HG03439 (cell line): ENCODE data around the gene WNK2.

Experiments used
- ATAC-seq: cut with Tn5 transposase; IDR thresholded peaks from one replicate; pipeline ENCODE4 v1.9.1; 2021; ENCODE audit warnings: mild to moderate bottlenecking, moderate library complexity; ENCODE audit not compliant: unreplicated experiment

The WNK2 gene

DNA sequence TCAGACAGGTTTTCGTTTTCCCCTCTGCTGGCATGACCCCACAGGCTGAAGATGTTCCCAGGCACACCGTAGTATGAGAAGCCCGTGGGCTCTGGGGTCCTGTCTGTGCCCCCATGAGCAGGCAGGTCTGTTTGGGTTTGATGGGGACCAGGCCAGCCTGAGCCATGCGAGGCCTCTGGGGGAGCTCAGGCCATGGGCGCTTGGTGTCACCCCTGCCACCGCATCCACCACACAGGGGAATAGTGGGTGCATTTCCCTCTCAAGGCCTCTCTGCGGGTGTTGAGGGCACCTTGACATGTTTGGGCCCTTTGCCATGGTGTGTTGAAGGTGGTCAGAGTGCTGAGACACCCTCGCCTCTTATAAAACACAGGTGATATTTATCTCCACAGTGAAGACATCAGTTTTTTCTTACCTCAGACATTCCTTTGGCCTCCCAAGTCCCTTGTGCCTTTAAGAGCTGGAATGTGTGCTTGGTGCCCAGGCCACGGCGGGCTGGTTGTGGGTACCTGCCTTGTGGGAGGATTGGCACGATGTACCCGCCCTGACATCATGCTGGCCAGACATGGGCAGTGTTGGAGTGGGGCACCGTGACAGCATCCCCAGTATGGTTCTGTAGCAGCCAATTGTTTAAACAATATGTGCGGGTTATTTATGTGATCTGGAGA lies 68.3 kb downstream of the WNK2 start:
- no peak for ATAC-seq

GRCh38 chr9:93252781-93253530 lies 69.0 kb downstream of the WNK2 start:
- ATAC-seq = no peak

DNA sequence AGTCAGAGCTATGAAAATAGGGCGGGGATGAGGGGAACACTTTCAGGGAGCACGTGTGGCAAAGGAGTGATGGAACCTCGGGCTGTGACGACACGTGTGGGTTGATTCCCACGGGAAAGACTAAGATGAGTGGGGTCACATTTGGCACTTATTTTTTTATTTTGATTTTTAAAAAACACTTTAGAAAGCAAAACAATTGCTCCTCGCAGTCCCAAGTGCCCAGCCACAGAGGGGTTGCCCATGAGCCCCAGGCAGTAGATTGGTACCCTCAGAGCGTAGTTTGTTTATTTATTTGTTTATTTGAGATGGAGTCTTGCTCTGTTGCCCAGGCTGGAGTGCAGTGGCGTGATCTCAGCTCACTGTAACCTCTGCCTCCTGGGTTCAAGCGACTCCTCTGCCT lies 69.7 kb downstream of the WNK2 start:
- ATAC-seq = no peak

- ATAC-seq = no peak
These were observed 70.1 kb downstream of the WNK2 start for GRCh38 chr9:93254061-93254481.

DNA sequence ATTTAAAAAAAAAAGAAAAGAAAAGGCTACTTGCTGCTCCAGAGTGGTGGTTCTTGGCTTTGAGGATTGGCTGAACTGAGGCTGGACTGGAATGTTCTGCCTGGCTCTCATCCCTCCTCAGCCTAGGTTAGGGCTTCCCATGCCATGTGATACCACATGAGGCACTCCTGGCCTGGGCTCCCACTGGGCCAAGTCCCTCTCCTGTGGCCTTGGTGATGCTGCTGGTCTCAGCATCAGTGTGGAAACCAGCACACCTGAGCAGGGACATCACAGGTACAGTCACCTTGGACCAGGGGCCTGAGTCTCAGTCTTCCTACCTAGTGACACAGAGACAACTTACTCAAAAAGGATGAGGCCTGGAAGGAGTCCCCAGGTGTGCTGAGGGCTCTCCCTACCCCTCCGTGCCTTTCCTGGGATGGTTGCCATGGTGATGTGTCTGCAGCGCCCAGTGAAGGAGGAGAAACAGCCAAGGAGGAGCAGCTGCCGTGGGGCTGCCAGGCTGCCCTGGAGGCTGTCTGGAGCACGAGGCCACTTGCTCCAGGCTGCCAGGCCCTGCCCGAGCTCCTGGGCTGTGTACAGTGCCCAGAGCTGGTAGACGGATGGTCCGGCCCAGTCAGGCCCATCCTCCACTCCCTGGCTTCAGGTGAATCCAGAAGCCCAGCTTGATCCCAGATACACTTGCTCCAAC lies 71.0 kb downstream of the WNK2 start:
- no peak for ATAC-seq

DNA sequence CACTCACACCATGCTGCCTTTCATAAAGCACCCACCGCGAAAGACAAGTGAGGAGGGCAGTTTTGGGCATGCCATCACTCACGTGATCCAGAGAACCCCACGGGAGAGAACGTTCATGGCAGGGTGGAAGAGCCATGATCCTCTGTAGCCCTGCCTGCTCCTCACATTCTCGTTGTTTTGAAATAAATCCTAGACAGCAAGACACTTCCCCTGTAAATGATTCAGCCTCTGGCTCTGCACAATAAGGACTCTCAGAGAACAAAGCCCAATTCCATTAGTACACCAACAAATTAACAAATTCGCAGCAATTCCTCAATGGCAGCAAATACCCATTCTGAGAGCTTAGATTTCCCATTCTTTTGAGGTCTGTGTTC lies 71.5 kb downstream of the WNK2 start:
- ATAC-seq = no peak

- ATAC-seq = no peak
These were observed 72.3 kb downstream of the WNK2 start for GRCh38 chr9:93255994-93256877.

DNA sequence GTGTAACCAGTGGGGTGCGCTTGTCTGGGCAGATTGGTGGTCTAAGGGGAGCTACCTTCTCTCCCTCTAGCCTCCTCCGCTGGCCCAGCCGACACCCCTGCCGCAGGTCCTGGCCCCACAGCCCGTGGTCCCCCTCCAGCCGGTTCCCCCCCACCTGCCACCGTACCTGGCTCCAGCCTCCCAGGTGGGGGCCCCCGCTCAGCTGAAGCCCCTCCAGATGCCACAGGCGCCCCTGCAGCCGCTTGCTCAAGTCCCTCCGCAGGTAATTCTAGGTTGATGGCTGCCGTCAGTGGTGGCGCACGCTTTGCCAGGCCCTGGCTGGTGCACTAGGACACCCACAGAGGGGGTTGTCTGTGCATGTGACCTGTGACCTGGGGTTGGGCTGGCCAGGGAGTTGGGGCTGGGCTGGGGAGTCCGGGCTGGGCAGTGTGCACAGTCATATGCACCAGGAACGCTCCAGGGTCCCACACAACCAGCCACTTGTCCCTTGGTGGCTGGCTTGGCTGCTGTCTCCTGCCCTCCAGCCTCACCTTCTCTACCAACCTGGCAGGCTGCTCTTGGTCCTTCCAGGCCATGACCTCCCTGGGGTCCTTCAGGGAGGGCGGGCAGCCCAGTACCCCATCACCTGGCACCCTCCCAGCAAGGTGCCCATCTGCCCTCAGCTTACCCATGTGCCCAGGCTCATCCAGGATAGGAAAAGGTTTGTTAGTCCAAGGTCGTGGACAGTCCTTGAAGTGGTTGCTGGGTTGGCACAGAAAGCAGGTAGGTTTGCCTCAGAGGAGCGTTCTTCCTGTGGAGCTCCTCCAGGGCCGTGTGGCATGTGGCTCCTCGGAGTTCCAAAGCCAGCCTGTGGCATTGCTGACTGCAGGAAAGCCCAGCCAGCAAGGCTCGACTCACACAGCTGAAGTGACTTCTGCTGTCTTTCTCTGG lies 73.2 kb downstream of the WNK2 start:
- no peak for ATAC-seq

DNA sequence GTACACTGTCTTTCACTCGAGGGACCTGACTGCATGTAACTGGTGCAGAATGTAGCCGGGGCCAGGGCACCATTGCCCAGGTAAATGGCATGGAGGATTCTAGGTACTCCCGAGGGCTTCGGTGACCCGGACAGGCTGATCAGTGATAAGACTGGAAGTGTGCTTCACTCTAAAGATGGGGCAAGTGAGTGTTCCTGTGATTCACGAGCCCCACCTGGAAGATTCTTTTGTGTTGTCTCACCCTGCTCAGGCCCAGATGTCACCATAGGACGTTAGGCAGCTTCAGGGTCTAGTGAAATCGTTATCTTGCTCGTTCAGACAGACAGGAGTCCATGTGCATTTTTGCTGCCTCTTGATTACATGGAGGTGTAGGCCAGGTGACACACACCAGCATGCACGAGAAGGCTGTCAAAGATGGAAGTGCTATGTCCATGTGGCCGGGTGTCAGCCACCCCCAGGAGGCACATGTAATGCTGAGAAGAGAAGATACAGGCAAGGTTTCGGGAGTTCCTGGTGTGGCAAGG lies 73.9 kb downstream of the WNK2 start:
- ATAC-seq = no peak

GRCh38 chr9:93258419-93258817 lies 74.5 kb downstream of the WNK2 start:
- no peak for ATAC-seq

GRCh38 chr9:93258818-93259489 lies 75.0 kb downstream of the WNK2 start:
- ATAC-seq = no peak

DNA sequence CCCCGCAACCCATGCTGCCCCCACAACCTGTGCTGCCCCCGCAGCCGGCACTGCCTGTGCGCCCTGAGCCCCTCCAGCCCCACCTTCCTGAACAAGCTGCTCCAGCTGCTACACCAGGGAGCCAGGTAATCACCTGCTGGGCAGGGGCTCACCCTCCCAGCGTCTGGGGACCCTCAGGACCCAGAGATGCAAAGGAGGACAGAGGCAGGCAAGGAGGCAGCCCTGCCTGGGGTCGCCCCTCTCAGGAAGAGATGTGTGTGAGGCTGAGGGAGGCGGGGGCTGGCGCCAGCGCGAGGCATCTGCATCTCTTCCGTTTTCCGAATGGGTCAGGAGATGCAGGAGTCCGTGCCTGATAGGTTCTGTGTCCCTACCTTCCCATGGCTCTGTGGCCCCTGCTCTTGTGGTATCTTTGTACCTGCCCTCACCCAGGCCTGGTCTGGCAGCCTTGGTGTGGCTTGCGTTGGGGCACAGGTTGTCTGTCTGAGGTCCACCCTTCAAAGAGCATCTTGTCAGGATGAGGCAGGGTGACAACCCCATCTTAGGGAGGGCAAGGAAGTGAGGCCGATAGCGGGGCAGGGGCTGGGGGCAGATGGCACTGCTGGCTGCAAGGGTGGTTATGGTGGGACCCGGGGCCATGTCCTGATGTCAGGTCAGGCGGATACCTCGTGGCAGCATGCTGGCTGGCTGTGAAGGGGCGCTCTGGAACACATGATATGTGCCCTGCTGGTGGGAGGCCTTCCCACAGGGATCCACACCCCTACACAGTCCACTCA lies 75.7 kb downstream of the WNK2 start:
- no peak for ATAC-seq

GRCh38 chr9:93260263-93261066 lies 76.5 kb downstream of the WNK2 start:
- no peak for ATAC-seq

GRCh38 chr9:93261281-93261680 lies 77.3 kb downstream of the WNK2 start:
- no peak for ATAC-seq

GRCh38 chr9:93261735-93262523 lies 78.0 kb downstream of the WNK2 start:
- ATAC-seq = no peak

GRCh38 chr9:93262537-93263310 lies 78.8 kb downstream of the WNK2 start:
- no peak for ATAC-seq
